Measurements from ENCODE around the gene SCLT1.

Gene SCLT1

DNA sequence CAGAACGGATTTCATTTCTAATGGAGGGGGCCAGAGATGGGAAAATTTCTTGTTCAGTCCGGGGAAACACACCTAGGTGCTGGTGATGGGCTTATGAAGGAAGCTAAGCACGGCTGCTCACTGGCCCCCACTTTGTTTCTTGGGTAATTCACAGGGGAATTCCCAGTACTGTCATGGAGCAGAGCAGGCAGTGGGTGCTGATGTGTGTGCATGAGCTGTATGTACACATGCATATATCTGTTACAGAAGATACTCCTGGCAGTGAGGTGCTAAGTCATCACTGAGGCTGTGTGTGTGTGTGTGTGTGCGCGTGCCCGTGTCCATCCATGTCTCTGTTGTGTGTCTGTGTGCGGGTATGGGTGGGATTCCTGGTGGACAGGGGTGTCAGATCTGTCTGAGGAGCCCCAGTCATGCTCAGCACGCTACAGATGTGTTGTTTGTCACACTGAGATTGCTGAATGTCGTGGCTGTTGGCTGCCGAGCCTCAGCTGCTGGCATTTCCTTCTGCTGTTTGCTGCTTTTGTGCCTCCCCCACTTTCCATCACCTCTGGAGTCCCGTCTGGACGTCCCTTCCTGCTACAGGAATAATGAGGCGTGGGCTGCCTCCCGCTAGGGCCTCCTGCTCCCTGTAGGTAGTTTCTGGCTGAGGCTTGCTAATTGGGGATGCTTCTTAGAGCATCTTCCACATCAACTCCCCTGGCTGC lies 230.6 kb downstream of the SCLT1 start:
- peaks cover 53% of the 10 kb centered on the region for H3K4me1 Mint-ChIP-seq (ENCODE audit: low read depth)
- no peaks in the 10 kb centered on the region for H3K9me3 Mint-ChIP-seq
- peak overlapping the region; percentile 92 for H3K27ac Mint-ChIP-seq
- no peaks in the 10 kb centered on the region for H3K27me3 Mint-ChIP-seq
- no peak overlapping the region for H3K4me3 Mint-ChIP-seq
- H3K36me3 Mint-ChIP-seq (ENCODE audit: low read depth): peaks cover 98% of the 10 kb centered on the region
- DNase-seq: peak; percentile 49

DNA sequence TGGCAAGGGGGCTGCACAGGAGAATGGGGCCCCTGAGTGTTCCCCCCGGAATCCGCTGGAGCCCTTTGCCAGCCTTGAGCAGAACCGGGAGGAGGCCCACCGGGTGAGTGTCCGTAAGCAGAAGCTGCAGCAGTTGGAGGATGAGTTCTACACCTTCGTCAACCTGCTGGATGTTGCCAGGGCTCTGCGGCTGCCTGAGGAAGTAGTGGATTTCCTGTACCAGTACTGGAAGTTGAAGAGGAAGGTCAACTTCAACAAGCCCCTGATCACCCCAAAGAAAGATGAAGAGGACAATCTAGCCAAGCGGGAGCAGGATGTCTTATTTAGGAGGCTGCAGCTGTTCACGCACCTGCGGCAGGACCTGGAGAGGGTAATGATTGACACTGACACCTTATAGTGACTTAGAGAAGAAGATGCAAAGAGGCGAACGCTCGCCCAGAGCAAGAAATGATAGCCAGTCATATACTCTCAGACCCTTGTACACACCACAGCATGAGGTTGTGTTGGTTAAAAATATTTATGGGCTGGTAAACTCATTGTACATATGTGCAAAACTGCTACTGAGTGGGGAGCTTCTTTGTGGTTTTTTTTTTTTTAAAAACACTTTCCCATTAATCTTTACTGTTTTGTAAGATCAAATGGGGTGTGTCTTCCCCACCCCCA lies 231.4 kb downstream of the SCLT1 start:
- no peaks in the 10 kb centered on the region for H3K27me3 Mint-ChIP-seq
- peak overlapping the region; percentile 92 for H3K27ac Mint-ChIP-seq
- no peaks in the 10 kb centered on the region for H3K9me3 Mint-ChIP-seq
- H3K36me3 Mint-ChIP-seq (ENCODE audit: low read depth): peaks cover 98% of the 10 kb centered on the region
- DNase-seq: no peak
- peaks cover 51% of the 10 kb centered on the region for H3K4me1 Mint-ChIP-seq (ENCODE audit: low read depth)
- peak overlapping the region; percentile 2 for H3K4me3 Mint-ChIP-seq

DNA sequence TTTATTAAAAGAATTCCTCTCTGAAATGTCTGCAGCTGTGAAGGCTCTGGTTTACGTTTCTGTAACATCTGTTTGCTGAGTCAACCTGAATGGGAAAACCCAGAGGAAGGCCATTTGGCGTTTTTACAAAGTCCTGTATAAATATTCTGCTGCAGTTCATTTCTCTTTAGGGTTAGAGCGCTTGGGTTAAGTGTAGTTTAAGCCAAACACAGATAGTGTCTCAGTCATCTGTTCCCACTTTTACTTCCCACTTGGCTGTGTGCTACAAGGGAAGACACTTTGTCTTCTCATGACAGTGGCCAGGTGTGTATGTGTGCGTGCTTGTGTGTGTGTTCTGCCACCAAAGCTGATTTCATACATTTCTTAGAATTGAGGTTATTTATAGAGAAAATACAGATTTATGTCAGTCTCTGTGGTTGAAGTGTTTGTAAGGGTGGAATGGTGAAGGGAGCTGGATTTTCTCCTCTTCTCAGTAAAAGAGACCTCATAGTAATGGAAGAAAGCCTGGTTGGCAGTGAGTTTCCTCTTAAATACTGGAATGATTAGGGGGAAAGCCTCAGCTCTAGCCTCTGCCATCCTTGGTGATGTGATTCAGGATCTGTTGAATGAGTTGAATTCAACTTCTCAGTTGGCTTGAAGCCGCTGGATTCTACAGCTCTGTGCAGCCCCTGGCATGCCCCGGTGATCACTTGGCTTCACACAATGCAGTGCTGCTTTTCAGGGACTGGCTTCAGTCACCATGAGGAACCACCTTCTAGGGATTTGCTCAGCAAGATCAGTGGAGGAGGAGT lies 233.3 kb downstream of the SCLT1 start:
- no peak overlapping the region for H3K4me3 Mint-ChIP-seq
- no peak for DNase-seq
- H3K9me3 Mint-ChIP-seq: no peaks in the 10 kb centered on the region
- H3K27me3 Mint-ChIP-seq: no peaks in the 10 kb centered on the region
- H3K36me3 Mint-ChIP-seq (ENCODE audit: low read depth): peaks cover 98% of the 10 kb centered on the region
- H3K4me1 Mint-ChIP-seq (ENCODE audit: low read depth): peaks cover 49% of the 10 kb centered on the region
- peak overlapping the region; percentile 75 for H3K27ac Mint-ChIP-seq

DNA sequence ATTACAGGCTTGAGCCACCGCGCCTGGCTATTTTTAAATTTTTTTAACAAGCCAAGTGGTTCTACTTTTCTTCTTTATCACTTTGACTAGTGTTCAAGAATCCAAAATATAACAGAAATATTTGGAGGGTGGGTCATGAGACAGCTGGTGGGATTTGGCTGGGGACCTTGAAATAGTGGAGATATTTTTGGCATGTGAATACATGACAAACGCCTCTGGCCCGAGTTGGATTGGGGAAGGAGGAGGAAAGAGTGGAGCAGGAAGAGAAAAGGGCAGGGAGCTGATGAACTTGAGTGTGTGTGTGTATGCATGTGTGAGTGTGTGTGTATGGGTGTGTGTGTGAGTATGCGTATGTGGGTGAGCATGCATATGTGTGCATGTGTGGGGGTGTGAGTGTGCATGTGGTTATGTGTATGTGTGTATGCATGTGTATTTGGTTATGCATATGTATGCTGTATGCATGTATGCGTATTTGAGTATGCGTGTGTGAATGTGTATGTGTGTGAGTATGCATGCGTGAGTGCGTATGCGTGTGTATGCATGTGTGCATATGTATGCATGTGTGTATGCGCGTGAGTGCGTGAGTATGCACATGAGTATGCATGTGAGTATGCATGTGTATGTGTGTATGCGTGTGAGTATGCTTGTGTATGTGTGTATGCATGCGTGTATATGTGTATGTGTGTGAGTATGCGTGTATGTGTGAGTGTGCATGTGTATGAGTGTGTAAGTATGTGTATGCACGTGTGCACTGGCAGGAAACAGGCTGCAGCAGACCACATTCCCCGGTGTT lies 234.3 kb downstream of the SCLT1 start:
- Mint-ChIP-seq H3K4me1 (ENCODE audit: low read depth) (peaks cover 58% of the 10 kb centered on the region), H3K27me3 (no peaks in the 10 kb centered on the region), H3K4me3 (no peak overlapping the region), H3K9me3 (no peaks in the 10 kb centered on the region), H3K27ac (peak overlapping the region; percentile 75), H3K36me3 (ENCODE audit: low read depth) (peaks cover 97% of the 10 kb centered on the region)
- DNase-seq: no peak

DNA sequence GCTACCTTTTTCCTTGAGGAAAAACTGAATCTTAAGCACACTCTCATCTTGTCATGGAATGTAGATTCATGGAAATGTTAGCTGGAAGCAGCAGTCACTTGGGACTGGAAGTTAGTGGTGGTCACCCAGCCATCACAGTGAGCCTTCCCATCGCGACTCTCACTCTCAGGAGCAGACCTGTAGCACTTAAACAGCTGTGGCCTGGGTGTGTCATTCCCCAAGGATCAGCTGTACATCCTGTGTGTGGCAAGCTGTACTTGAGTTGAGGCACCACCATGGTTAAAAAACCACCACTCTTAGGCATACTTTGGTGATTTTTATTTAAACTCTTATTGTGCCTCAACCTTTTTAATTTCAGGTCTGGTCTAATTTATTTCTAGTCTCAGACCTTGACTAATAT lies 237.1 kb downstream of the SCLT1 start:
- Mint-ChIP-seq H3K4me1 (ENCODE audit: low read depth) (peaks cover 54% of the 10 kb centered on the region), H3K36me3 (ENCODE audit: low read depth) (peaks cover 97% of the 10 kb centered on the region), H3K4me3 (no peak overlapping the region), H3K9me3 (no peaks in the 10 kb centered on the region), H3K27me3 (no peaks in the 10 kb centered on the region), H3K27ac (peak overlapping the region; percentile 70)
- no peak for DNase-seq

DNA sequence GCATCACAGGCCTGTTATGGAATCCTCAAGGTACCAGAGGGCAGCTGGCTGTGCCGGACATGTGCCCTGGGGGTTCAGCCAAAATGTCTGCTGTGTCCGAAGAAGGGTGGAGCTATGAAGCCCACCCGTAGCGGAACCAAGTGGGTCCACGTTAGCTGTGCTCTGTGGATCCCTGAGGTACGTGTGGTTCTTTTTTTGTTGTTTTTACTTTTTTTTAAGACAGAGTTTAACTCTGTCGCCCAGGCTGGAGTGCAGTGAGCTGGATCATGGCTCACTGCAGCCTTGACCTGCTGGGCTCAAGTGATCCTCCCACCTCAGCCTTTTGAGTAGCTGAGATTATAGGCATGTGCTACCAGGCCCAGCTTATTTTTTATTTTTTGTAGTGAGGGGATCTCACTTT lies 237.7 kb downstream of the SCLT1 start:
- Mint-ChIP-seq H3K27ac (no peak overlapping the region), H3K4me1 (ENCODE audit: low read depth) (peaks cover 50% of the 10 kb centered on the region), H3K4me3 (no peak overlapping the region), H3K27me3 (no peaks in the 10 kb centered on the region), H3K9me3 (no peaks in the 10 kb centered on the region), H3K36me3 (ENCODE audit: low read depth) (peaks cover 97% of the 10 kb centered on the region)
- no peak for DNase-seq

- H3K27ac Mint-ChIP-seq: peak overlapping the region; percentile 79
- H3K4me3 Mint-ChIP-seq: no peak overlapping the region
- peaks cover 97% of the 10 kb centered on the region for H3K36me3 Mint-ChIP-seq (ENCODE audit: low read depth)
- no peaks in the 10 kb centered on the region for H3K9me3 Mint-ChIP-seq
- no peak for DNase-seq
- no peaks in the 10 kb centered on the region for H3K27me3 Mint-ChIP-seq
- peaks cover 38% of the 10 kb centered on the region for H3K4me1 Mint-ChIP-seq (ENCODE audit: low read depth)
Observed at GRCh38 chr4:128854433-128854832, 238.9 kb downstream of the SCLT1 start.

DNA sequence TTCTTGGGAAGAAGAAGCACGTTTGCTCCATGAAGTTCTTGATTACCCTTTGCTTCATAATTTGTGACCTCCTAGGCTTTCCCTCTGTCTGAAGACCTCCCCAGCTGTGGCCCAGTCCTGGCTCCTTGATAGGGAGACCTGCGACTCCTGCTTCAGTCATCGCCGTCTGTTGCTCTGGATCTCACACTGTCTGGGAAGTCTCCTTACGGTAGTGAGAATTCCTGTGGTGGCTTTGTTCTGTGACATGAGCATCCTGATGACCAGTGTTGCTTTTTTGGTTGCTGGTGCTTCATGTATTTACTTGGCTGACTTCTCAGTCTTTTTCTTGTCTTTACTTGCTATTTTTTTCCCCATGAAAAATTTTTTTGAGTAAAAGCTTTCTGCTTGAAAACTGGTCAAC lies 239.6 kb downstream of the SCLT1 start:
- peaks cover 97% of the 10 kb centered on the region for H3K36me3 Mint-ChIP-seq (ENCODE audit: low read depth)
- H3K4me1 Mint-ChIP-seq (ENCODE audit: low read depth): peaks cover 32% of the 10 kb centered on the region
- H3K27me3 Mint-ChIP-seq: no peaks in the 10 kb centered on the region
- H3K27ac Mint-ChIP-seq: peak overlapping the region; percentile 79
- DNase-seq: no peak
- H3K9me3 Mint-ChIP-seq: no peaks in the 10 kb centered on the region
- no peak overlapping the region for H3K4me3 Mint-ChIP-seq

DNA sequence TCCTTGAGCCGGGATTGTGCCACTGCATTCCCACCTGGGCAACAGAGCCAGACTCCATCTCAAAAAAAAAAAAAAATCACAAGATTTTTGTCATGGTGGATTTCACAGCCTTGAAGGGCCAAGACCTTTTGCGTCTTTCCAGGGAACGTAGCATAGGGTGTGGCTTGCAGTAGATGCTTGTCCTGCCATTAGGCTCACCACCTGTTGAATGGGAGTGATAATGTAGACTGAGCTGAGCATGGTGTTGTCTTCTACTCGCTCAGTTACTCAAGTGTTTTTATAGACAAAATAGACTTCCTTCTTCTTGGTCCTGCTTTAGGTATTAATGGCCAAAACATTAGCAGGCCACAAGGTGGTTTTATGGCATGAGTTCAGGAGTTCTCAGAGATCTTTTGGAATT lies 243.1 kb downstream of the SCLT1 start:
- H3K9me3 Mint-ChIP-seq: no peaks in the 10 kb centered on the region
- H3K4me3 Mint-ChIP-seq: no peak overlapping the region
- no peaks in the 10 kb centered on the region for H3K27me3 Mint-ChIP-seq
- H3K27ac Mint-ChIP-seq: no peak overlapping the region
- peaks cover 98% of the 10 kb centered on the region for H3K36me3 Mint-ChIP-seq (ENCODE audit: low read depth)
- peaks cover 40% of the 10 kb centered on the region for H3K4me1 Mint-ChIP-seq (ENCODE audit: low read depth)
- no peak for DNase-seq

- peaks cover 99% of the 10 kb centered on the region for H3K36me3 Mint-ChIP-seq (ENCODE audit: low read depth)
- H3K9me3 Mint-ChIP-seq: no peaks in the 10 kb centered on the region
- H3K27me3 Mint-ChIP-seq: no peaks in the 10 kb centered on the region
- no peak overlapping the region for H3K4me3 Mint-ChIP-seq
- no peak for DNase-seq
- H3K4me1 Mint-ChIP-seq (ENCODE audit: low read depth): peaks cover 24% of the 10 kb centered on the region
- peak overlapping the region; percentile 75 for H3K27ac Mint-ChIP-seq
Observed at GRCh38 chr4:128848461-128848860, 244.9 kb downstream of the SCLT1 start.

DNA sequence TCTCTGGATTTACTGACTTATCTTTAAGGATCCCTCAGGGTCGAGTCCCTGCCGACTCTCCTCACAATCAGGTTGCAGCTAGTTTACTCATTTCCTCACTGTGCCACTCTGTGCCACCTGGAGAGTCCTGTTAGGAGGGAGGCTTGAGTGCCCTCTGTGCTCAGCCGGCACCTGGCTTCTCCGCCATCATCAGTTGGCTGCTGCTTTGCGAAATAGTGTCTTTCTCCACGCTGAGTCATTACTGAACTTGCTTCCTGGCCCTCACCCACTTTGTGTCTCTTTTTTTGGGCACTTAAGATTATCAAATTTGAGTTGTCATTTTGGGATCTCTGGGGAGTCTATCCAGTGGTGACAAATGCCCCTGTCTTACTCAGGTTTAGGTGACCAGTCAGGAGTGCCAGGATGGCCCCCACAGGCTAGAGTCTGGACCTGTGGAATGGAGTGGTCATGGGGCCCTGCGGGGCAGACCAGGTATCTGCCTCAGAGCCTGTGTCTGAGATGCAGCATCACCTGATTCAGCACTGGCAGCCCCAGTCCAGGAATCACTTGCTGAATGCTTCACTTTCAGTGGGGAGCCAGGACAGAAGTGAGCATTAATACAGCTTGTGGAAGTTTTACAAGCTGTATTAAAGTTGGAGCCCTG lies 246.1 kb downstream of the SCLT1 start:
- peaks cover 98% of the 10 kb centered on the region for H3K36me3 Mint-ChIP-seq (ENCODE audit: low read depth)
- no peaks in the 10 kb centered on the region for H3K9me3 Mint-ChIP-seq
- H3K27me3 Mint-ChIP-seq: no peaks in the 10 kb centered on the region
- peaks cover 14% of the 10 kb centered on the region for H3K4me1 Mint-ChIP-seq (ENCODE audit: low read depth)
- H3K27ac Mint-ChIP-seq: peak overlapping the region; percentile 84
- DNase-seq: no peak
- no peak overlapping the region for H3K4me3 Mint-ChIP-seq

GRCh38 chr4:128846063-128846462 lies 247.3 kb downstream of the SCLT1 start:
- Mint-ChIP-seq H3K27me3 (no peaks in the 10 kb centered on the region), H3K9me3 (no peaks in the 10 kb centered on the region), H3K4me3 (no peak overlapping the region), H3K4me1 (ENCODE audit: low read depth) (peaks cover 16% of the 10 kb centered on the region), H3K36me3 (ENCODE audit: low read depth) (peaks cover 98% of the 10 kb centered on the region), H3K27ac (peak overlapping the region; percentile 84)
- DNase-seq: no peak

DNA sequence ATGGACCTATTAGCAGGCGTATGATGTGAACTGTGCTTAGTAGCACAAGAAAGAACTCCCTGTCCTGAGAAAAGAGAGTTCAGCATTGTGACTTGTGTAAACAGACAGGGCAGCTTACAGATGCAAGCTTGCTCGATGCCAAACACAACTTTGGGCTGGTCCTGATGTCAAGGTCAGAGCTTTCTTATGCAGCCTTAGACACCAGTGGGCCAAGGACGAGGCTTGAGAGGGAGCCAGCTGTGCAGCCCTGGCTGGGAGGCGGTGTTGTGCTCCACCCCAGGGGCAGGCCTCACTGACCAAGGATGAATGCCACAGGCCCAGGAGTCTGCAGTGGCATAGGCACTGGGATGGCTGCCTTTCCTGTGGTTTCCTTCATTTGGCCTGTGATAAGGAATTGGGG lies 248.4 kb downstream of the SCLT1 start:
- Mint-ChIP-seq H3K36me3 (ENCODE audit: low read depth) (peaks cover 95% of the 10 kb centered on the region), H3K4me1 (ENCODE audit: low read depth) (peaks cover 25% of the 10 kb centered on the region), H3K9me3 (no peaks in the 10 kb centered on the region), H3K27me3 (no peaks in the 10 kb centered on the region), H3K27ac (peak overlapping the region; percentile 84), H3K4me3 (no peak overlapping the region)
- DNase-seq: no peak

- Mint-ChIP-seq H3K4me3 (no peak overlapping the region), H3K36me3 (ENCODE audit: low read depth) (peaks cover 92% of the 10 kb centered on the region), H3K27ac (peak overlapping the region; percentile 86), H3K27me3 (no peaks in the 10 kb centered on the region), H3K4me1 (ENCODE audit: low read depth) (peaks cover 51% of the 10 kb centered on the region), H3K9me3 (no peaks in the 10 kb centered on the region)
- DNase-seq: no peak
Observed at GRCh38 chr4:128841402-128841801, 251.9 kb downstream of the SCLT1 start.

Measured in activated T-cell treated with anti-CD3 and anti-CD28 coated beads, Interleukin-2, amount 50 U/mL, for 24 hours (primary cell).